DMS 273 (cell line): ENCODE results near the gene PRSS8.
"Not testable (repeated sequence)": the region's sequence is repeated elsewhere in the genome, so short reads cannot be mapped to it uniquely, and the experiment has no call there.

Source experiments
- DNase-seq: peaks from one replicate; lab custom pipeline; 2025; ENCODE audit not compliant: unreplicated experiment; lab: John Stamatoyannopoulos, UW

The PRSS8 gene

DNA sequence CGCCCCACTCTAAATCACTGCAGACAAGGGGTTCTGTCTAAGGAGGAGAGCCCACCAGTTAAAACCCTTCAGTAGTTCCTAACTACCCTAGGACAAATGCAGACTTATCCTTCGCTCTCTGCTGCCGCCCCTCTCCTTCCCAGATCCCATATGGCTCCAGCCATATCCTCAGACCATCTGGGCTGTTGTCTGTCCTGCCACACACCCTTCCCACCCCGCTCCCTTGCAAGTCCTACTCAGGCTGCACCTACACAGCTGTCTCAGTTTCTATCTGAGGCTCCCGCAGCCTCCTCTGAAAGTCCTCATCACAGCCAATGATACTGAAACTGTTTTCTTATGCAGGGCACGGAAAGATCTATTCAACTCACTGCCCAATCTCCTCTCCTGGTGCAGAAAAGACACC, 28.1 kb downstream of the PRSS8 start:
- DNase-seq, result peak; percentile 95

DNA sequence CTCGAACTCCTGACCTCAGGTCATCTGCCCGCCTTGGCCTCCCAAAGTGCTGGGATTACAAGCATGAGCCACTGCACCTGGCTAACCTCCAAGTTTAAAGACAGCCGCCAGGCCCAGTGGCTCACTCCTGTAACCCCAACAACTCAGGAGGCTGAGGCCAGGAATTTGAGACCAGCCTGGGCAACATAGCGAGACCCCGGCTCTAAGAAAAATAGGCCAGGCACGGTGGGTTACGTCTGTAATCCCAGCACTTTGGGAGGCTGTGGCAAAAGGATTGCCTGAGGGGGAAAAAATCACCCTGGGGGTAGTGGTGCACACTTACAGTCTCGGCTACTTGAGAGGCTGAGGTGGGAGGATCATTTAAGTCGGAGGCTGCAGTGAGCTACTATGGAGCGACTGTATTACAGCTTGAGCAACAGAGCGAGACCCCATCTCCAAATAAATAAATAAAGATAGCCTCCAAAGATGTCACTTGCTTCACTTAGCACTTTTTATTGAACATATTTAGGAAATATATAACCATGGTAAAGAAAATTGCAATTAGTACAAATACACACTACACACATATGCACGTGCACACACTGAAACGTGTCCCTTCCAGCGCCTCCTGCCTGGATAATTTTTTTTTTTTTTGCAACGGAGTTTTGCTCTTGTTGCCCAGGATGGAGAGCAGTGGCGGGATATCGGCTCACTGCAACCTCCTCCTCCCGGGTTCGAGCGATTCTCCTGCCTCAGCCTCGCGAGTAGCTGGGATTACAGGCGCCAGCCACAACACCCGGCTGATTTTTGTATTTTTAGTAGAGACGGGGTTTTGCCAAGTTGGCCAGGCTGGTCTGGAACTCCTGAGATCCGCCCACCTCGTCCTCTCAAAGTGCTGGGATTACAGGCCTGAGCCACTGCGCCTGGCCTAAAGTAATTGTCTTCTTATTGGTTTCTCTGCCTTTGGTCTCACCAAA, 28.7 kb downstream of the PRSS8 start:
- DNase-seq, result peak; percentile 89

- peak; percentile 95 for DNase-seq
Observed at GRCh38 chr16:31105677-31106213, 29.8 kb downstream of the PRSS8 start.

GRCh38 chr16:31100876-31101641, 34.5 kb downstream of the PRSS8 start:
- not testable (repeated sequence) for DNase-seq

- DNase-seq, result no peak
Observed at GRCh38 chr16:31099860-31100638, 35.5 kb downstream of the PRSS8 start.

DNA sequence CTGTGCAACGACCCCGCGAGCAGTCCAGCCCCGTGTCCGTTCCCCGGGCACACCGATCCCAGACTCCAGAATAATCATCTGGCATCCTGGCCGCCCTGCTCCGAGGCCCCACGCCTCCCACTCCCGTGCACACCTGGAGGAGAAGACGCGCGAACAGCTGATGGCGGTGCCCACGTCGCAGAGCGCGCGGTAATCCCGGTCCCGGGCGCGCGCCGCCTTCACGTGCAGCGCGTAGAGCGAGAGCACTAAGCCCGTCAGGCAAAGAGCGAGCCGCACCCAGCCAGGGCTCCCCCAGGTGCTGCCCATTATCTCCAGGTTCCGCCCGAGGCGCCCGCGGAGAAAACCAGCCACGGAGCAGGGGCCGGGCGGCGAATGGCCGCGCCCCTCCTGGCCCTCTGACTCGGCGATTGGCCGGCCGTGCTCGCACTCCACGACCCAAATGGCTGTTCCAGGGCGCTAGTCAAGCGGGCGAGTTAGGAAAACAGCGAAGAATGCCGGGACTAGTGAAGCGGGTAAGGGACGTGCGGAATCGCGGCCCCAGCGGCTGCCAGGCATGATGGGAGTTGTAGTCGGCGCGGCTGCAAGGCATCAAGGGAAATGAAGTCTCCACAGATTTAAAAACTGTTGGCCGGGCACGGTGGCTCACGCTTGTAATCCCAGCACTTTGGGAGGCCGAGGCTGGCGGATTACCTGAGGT, 41.0 kb downstream of the PRSS8 start, which contains the start of gene VKORC1:
TSS of gene VKORC1 (minus strand) at position 374 of the 697 bp plus-strand sequence. CDS start at position 306, 68 bp downstream.
- DNase-seq, result peak; percentile 99

DNA sequence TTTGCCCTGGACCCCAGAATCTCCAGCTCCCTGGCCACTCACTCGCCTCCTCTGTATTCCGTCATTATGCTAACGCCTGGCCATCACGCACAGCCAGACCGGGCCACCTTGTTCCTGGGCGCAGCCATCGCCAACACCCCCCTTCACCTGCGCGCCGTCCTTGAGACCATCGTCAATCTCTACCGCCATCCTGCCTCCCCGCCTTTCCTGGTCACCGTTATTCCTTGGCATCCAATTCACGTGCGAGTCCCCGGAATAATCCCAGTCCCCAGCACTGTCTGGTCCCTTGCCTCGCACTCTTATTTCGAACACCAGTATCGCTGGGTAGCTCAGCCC, 41.5 kb downstream of the PRSS8 start:
- DNase-seq, result peak; percentile 50

DNA sequence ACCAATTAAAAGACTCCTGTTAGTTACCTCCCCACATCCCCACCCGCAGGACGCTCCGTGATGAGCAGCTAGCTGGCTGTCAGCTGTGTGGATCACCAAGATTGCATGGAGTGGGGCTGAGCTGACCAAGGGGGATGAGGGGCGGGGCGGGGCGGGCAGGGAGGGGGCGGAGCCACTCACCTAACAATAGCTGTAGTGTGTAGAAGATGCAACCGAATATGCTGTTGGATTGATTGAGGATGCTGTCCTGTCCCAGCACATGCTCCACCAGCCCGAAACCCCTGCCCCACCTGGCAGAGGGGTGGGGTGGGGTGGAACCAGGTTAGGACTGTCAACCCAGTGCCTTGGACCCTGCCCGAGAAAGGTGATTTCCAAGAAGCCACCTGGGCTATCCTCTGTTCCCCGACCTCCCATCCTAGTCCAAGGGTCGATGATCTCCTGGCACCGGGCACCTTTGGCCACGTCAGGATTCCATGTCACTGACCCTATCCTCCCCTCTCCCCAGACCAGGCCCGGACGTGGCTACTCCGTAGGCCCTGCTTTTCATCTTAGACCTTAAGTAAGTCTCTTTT, 42.3 kb downstream of the PRSS8 start:
- peak; percentile 48 for DNase-seq

GRCh38 chr16:31092330-31092729, 43.2 kb downstream of the PRSS8 start:
- no peak for DNase-seq

DNA sequence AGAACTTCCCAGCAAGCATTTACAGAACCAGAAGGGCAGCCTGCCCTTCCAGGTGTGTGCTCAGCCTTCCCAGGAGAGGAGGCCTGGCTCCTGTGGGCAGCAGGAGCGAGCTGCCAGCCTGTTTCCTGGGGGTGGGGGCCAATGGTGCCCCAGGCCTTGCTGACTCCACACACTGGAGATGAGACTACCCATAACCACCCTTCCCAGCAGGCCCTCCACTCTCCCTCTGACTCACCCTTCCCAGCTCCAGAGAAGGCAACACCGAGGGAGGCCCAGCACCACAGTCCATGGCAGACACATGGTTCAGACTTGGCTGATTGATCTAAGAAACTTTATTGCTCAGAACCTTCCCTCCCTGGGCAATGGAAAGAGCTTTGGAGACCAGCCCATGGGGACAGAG, 45.0 kb downstream of the PRSS8 start:
- DNase-seq, result no peak

DNA sequence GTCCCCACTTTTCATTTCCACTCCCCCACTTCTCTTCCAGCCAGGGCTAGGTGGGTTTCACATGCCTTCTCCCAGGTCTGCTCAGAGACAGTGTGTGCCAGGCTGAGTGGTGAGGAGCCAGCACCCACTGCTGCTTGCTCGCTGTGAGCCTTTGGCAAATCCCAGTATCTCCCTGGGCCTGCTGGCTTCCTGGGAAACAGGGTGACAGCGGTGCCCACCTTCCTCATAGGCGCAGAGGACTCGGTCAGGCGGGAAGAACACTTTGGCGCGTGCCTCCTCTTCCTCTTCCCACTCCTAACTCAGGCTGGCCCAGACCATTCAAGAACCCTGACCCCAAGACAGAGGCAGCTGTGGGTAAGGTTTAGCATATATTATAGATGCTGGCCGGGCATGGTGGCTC, 46.3 kb downstream of the PRSS8 start:
- no peak for DNase-seq

DNA sequence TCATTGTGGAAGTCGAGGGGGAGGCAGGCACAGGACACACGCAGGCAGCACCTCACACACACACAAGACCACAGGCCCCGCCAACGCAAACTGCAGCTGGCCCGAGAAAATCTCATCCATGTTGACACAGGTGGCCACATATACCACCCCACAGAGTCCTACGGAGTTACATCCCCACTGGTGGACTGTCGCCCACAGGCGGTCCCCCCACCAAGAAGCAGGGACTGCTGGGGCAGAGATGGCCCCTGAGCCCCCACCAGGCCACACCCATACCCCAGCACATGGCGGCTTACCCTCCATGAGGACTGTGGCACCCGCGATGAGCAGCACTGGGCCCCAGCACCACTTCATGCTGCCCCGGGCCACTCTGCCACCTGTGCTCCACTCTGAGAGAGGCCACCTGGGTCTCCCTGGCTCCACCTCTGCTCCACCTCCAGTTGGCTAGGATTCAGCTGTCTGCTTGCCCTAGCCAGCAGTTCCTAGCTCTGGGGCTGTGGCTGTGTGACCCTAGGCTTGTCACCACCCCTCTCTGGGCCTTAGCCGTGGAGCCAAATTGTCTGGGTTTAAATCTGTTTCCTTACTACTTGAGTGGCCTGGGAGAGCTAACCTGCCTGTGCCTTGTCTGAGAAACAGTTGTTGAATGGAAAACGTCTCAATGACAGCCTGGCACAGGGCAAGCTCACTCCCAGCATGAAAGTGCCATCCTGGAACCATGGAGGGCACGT, 46.9 kb downstream of the PRSS8 start, which contains the start of gene PRSS53:
TSS of gene PRSS53 (minus strand) at position 485 of the 725 bp plus-strand sequence. CDS start at position 351, 134 bp downstream.
- no peak for DNase-seq

DNA sequence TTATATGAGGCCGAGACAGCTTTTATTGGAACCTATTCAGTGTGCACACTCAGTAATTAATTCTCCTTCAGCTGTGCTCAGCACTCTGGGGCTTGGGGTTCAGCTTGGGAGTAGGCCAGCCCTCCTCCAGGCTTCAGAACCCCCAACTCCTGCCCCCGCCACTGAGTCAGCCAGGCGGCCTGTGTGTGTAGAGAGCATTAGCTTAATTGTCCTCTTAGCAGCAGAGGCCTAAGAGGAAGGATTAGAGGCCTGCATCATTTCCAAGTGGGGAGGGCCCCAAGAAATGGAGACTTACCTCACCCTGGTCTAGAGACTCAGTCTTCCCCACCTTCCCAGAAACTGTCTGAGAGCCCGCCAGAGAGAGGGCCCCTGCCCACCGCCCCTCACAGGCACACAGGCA, 47.6 kb downstream of the PRSS8 start:
- DNase-seq, result no peak

DNA sequence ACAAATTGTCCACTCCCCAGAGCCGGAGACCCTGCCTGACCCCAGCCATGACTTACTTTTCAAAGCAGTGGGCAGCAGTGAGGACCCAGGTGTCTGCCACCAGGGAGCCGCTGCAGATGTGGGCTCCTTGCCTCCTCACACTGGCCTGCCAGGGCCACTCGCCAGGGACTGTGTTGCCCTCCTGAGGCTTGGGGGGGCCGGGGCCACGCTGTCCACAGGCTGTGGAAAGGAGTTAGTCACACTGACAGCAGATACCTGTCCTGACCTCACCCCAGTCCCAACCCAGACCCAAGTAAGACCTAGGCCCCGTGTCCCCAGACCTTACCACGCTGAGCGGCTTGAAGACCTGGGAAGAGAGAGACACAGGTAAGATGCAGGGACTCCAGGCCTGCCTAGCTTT, 48.0 kb downstream of the PRSS8 start:
- DNase-seq, result no peak

- no peak for DNase-seq
Observed at GRCh38 chr16:31086629-31086906, 49.0 kb downstream of the PRSS8 start.

- DNase-seq, result no peak
Observed at GRCh38 chr16:31085873-31086628, 49.5 kb downstream of the PRSS8 start.

GRCh38 chr16:31085411-31085810, 50.1 kb downstream of the PRSS8 start:
- DNase-seq, result peak; percentile 34

GRCh38 chr16:31084584-31085302, 50.8 kb downstream of the PRSS8 start:
- DNase-seq, result peak; percentile 35
